GM23248 (cell line): ENCODE data around the gene DOK6. TPM values are rescaled to one million over a fixed set of nuclear protein-coding genes. Genes with fewer than 3 reads are reported as not detected.

Source experiments
- DNase-seq: peaks from one replicate; pipeline ENCODE4 v3.0.0-alpha.2; 2015
- H2AFZ ChIP-seq: fragments of 200-600 bp; sonication (generic); 2 replicates; pipeline ENCODE4 v1.6.1; 2016; ENCODE audit warnings: antibody characterized with exemption
- H3F3A ChIP-seq: fragments of 200-600 bp; sonication (generic); 2 replicates; pipeline ENCODE4 v1.6.1; 2016; ENCODE audit warnings: mild to moderate bottlenecking, antibody characterized with exemption, mixed run types; ENCODE audit not compliant: insufficient read depth
- H3K27ac ChIP-seq: fragments of 200-600 bp; sonication (generic); 2 replicates; pipeline ENCODE4 v1.5.1; 2016; ENCODE audit warnings: mild to moderate bottlenecking
- H3K27me3 ChIP-seq: fragments of 200-600 bp; sonication (generic); replicated peaks from 2 replicates; pipeline ENCODE4 v1.6.1; 2016; ENCODE audit warnings: mild to moderate bottlenecking; ENCODE audit not compliant: insufficient read depth
- H3K36me3 ChIP-seq: fragments of 200-600 bp; sonication (generic); 2 replicates; pipeline ENCODE4 v1.6.1; 2016; ENCODE audit warnings: low read depth, mild to moderate bottlenecking
- H3K4me1 ChIP-seq: fragments of 200-600 bp; sonication (generic); 2 replicates; pipeline ENCODE4 v1.6.1; 2016; ENCODE audit warnings: mild to moderate bottlenecking; ENCODE audit not compliant: insufficient read depth
- H3K4me2 ChIP-seq: fragments of 200-600 bp; sonication (generic); one replicate; pipeline ENCODE4 v1.6.1; 2016; ENCODE audit warnings: mild to moderate bottlenecking; ENCODE audit not compliant: unreplicated experiment
- H3K4me3 ChIP-seq: fragments of 200-600 bp; sonication (generic); 2 replicates; pipeline ENCODE4 v1.5.1; 2016; ENCODE audit warnings: mild to moderate bottlenecking
- H3K79me2 ChIP-seq: fragments of 200-600 bp; sonication (generic); 2 replicates; pipeline ENCODE4 v1.6.1; 2016; ENCODE audit warnings: mild to moderate bottlenecking; ENCODE audit not compliant: insufficient read depth
- H3K9ac ChIP-seq: fragments of 200-600 bp; sonication (generic); 2 replicates; pipeline ENCODE4 v1.6.1; 2016; ENCODE audit warnings: mild to moderate bottlenecking
- H3K9me2 ChIP-seq: fragments of 200-600 bp; sonication (generic); 2 replicates; pipeline ENCODE4 v1.6.1; 2016; ENCODE audit warnings: mixed run types, mild to moderate bottlenecking, moderate library complexity; ENCODE audit not compliant: insufficient read depth
- H3K9me3 ChIP-seq: fragments of 200-600 bp; sonication (generic); one replicate; pipeline ENCODE4 v1.6.1; 2017; ENCODE audit warnings: low read depth
- H4K20me1 ChIP-seq: fragments of 200-600 bp; sonication (generic); 2 replicates; pipeline ENCODE4 v1.6.0; 2016; ENCODE audit not compliant: insufficient read depth
- EZH2 ChIP-seq: fragments of 200-600 bp; sonication (generic); IDR thresholded peaks from 2 replicates; pipeline ENCODE4 v1.6.1; 2018; ENCODE audit warnings: antibody characterized with exemption, mild to moderate bottlenecking; ENCODE audit not compliant: insufficient read depth, poor library complexity, severe bottlenecking
- EZH2phosphoT487 ChIP-seq: fragments of 200-600 bp; sonication (generic); IDR thresholded peaks from 2 replicates; pipeline ENCODE4 v1.6.1; 2018; ENCODE audit warnings: antibody characterized with exemption, moderate library complexity, mild to moderate bottlenecking, low read depth; ENCODE audit not compliant: insufficient read depth
- WGBS, 2 experiments: methylation state at CpG; one replicate each; pipeline ENCODE4 v1.1.6; 2015 to 2017; ENCODE audit warnings: low lambda C conversion rate in 2 of 2, low coverage in 1 of 2; ENCODE audit errors: missing lambda C conversion rate in 2 of 2; 5-methylcytosine and 5-hydroxymethylcytosine counted together
- in situ Hi-C: fragments of 300-500 bp; cut with MboI; formaldehyde crosslinking; loops from 2 replicates; pipeline ENCODE4 v1.15.0; 2020
- polyA plus RNA-seq: library from polyadenylated mRNA; unstranded; fragments of >200 nt; fragmentation: Nextera tagmentation; extraction: Ambion mirVana; gene quantifications from 2 replicates; pipeline ENCODE4 v1.2.1, GENCODE V29; 2016
- total RNA-seq: library from RNA; depleted of rRNA; stranded (reverse); fragments of >200 nt; shearing (Covaris generic); gene quantifications from 2 replicates; pipeline ENCODE4 v1.2.3, GENCODE V29; 2014

The DOK6 gene
- total and polyA plus RNA-seq, 2 experiments from 2014 or later, result 1.1 to 5.2 TPM

GRCh38 chr18:69813559-69813958 lies 412.9 kb downstream of the DOK6 start:
- no peak overlapping the region for H3K4me2 ChIP-seq
- in situ Hi-C loops, result no loop called here
- TF ChIP-seq EZH2, result no peak
- TF ChIP-seq EZH2phosphoT487, result no peak

GRCh38 chr18:69814861-69815385 lies 414.2 kb downstream of the DOK6 start:
- no peaks in the 10 kb centered on the region for H4K20me1 ChIP-seq
- WGBS, 2 experiments, result 73 to 79% methylated on average over 4 of the region's 4 CpGs
- no peak overlapping the region for H2AFZ ChIP-seq
- DNase-seq, result no peak
- no peaks in the 10 kb centered on the region for H3K27me3 ChIP-seq
- no peak overlapping the region for H3K9ac ChIP-seq
- no peaks in the 10 kb centered on the region for H3K79me2 ChIP-seq
- H3K36me3 ChIP-seq, result no peaks in the 10 kb centered on the region
- H3K4me2 ChIP-seq, result no peak overlapping the region
- H3K4me3 ChIP-seq, result no peak overlapping the region
- no peaks in the 10 kb centered on the region for H3K4me1 ChIP-seq
- TF ChIP-seq EZH2, result no peak
- TF ChIP-seq EZH2phosphoT487, result no peak
- H3K9me2 ChIP-seq, result no peaks in the 10 kb centered on the region; the same call in 1 of the 2 replicates
- H3K9me3 ChIP-seq, result no peaks in the 10 kb centered on the region
- peaks cover 11% of the 10 kb centered on the region for H3F3A ChIP-seq
- H3K27ac ChIP-seq, result no peak overlapping the region
- in situ Hi-C loops, result no loop called here

More at GRCh38 chr18:69813559-69813958, 412.9 kb downstream of the DOK6 start:
- DNase-seq, result no peak
- H3K79me2 ChIP-seq, result no peaks in the 10 kb centered on the region
- WGBS, 2 experiments, result 71 to 82% methylated on average over 1 of the region's 1 CpG
- H3K4me3 ChIP-seq, result no peak overlapping the region
- H3K27ac ChIP-seq, result no peak overlapping the region
- H3K9me2 ChIP-seq, result no peaks in the 10 kb centered on the region; the same call in 1 of the 2 replicates
- H3K9me3 ChIP-seq, result no peaks in the 10 kb centered on the region
- H3K27me3 ChIP-seq, result no peaks in the 10 kb centered on the region
- peaks cover 11% of the 10 kb centered on the region for H3F3A ChIP-seq
- no peaks in the 10 kb centered on the region for H3K4me1 ChIP-seq
- H3K9ac ChIP-seq, result no peak overlapping the region
- no peaks in the 10 kb centered on the region for H4K20me1 ChIP-seq
- H3K36me3 ChIP-seq, result no peaks in the 10 kb centered on the region
- no peak overlapping the region for H2AFZ ChIP-seq

- no peak overlapping the region for H3K9ac ChIP-seq
- no peaks in the 10 kb centered on the region; the same call in 1 of the 2 replicates for H3K9me2 ChIP-seq
- no peaks in the 10 kb centered on the region for H3K79me2 ChIP-seq
- no peak overlapping the region for H3K4me3 ChIP-seq
- H3K27me3 ChIP-seq, result no peaks in the 10 kb centered on the region
- H3F3A ChIP-seq, result peaks cover 11% of the 10 kb centered on the region
- TF ChIP-seq EZH2phosphoT487, result no peak
- TF ChIP-seq EZH2, result no peak
- H3K36me3 ChIP-seq, result no peaks in the 10 kb centered on the region
- H4K20me1 ChIP-seq, result no peaks in the 10 kb centered on the region
- H3K27ac ChIP-seq, result no peak overlapping the region
- H2AFZ ChIP-seq, result no peak overlapping the region
- H3K9me3 ChIP-seq, result no peaks in the 10 kb centered on the region
- H3K4me2 ChIP-seq, result no peak overlapping the region
- WGBS, 2 experiments, result 54 to 59% methylated on average over 5 of the region's 5 CpGs
- in situ Hi-C loops, result no loop called here
- no peaks in the 10 kb centered on the region for H3K4me1 ChIP-seq
- peak; percentile 80 for DNase-seq
Observed at GRCh38 chr18:69817335-69817940, 416.8 kb downstream of the DOK6 start.

GRCh38 chr18:69819460-69819859 lies 418.8 kb downstream of the DOK6 start:
- Histone ChIP-seq H3K27ac (no peak overlapping the region), H3K4me1 (no peaks in the 10 kb centered on the region), H3K4me2 (no peak overlapping the region), H3K9ac (no peak overlapping the region), H3K36me3 (no peaks in the 10 kb centered on the region), H3F3A (peaks cover 11% of the 10 kb centered on the region), H3K27me3 (no peaks in the 10 kb centered on the region), H3K9me3 (no peaks in the 10 kb centered on the region), H2AFZ (no peak overlapping the region), H4K20me1 (no peaks in the 10 kb centered on the region), H3K9me2 (no peaks in the 10 kb centered on the region), H3K79me2 (no peaks in the 10 kb centered on the region), H3K4me3 (no peak overlapping the region)
- no peak for DNase-seq
- in situ Hi-C loops, result no loop called here
- WGBS, 2 experiments, result 66 to 73% methylated on average over 2 of the region's 2 CpGs
- TF ChIP-seq EZH2phosphoT487, result no peak
- TF ChIP-seq EZH2, result no peak
